Epithelial cell of prostate (primary cell): ENCODE measurements around the gene LMO3.
A peak's percentile ranks its signal among the peaks of the same experiment; 100 is the strongest.

ENCODE experiments used
- DNase-seq: peaks from one replicate; pipeline ENCODE4 v3.0.0-alpha.2; 2011; ENCODE audit warnings: low read depth, low spot score
- H3K27ac ChIP-seq: fragments of 450-650 bp; 2 replicates; pipeline ENCODE4 v1.5.1; 2017; ENCODE audit warnings: mild to moderate bottlenecking

The LMO3 gene

DNA sequence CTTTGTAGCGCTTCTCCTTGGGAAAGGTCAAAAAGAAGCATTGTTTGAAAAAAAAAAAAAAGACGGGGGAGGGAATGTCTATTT lies at the start of gene LMO3:
TSS of gene LMO3 (minus strand) at position 46 of the 84 bp plus-strand sequence. CDS start 5,302 bp downstream, outside the sequence.
- no peak for DNase-seq
- no peak within 1 kb of the TSS for H3K27ac ChIP-seq

DNA sequence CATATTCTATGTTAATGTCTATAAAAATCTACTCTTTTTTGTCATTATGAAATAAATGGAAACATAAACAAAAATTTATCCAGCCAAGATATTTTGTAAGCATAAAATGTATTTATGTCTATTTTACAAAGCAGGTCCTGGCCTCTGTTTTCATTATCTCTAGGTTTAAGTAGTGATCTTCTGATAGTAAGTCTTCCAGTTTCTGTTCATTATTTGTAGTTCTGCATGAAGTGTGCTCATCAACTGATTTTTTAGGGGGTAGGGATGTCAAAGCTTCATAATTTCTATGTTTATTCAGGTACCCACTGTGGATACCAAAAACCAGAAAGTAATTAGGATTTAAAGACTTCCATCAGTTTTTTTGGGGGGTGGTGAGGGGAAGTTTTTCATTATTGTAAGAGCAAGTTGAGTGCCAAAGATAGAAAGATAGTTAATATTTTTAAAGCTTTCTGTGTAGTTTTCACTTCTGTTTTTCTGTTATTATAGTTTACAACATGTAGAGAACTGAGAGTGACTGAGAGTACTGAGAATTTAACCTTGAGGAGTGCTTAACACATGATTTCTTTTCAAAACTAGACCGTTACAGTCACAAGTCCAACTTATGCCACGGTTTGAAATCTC lies 30.6 kb upstream of the LMO3 start:
- no peak for DNase-seq
- H3K27ac ChIP-seq, result no peak overlapping the region

GRCh38 chr12:16634786-16635185 lies 28.8 kb upstream of the LMO3 start:
- no peak for DNase-seq
- no peak overlapping the region for H3K27ac ChIP-seq

- no peak for DNase-seq
- no peak overlapping the region for H3K27ac ChIP-seq
Measured at GRCh38 chr12:16626991-16627390, 21.0 kb upstream of the LMO3 start.

GRCh38 chr12:16622338-16622737 lies 16.4 kb upstream of the LMO3 start:
- no peak overlapping the region for H3K27ac ChIP-seq

GRCh38 chr12:16619537-16619936 lies 13.6 kb upstream of the LMO3 start:
- H3K27ac ChIP-seq, result no peak overlapping the region
- no peak for DNase-seq

More at GRCh38 chr12:16622338-16622737, 16.4 kb upstream of the LMO3 start:
- no peak for DNase-seq

GRCh38 chr12:16618256-16618655 lies 12.3 kb upstream of the LMO3 start:
- H3K27ac ChIP-seq, result no peak overlapping the region
- no peak for DNase-seq

DNA sequence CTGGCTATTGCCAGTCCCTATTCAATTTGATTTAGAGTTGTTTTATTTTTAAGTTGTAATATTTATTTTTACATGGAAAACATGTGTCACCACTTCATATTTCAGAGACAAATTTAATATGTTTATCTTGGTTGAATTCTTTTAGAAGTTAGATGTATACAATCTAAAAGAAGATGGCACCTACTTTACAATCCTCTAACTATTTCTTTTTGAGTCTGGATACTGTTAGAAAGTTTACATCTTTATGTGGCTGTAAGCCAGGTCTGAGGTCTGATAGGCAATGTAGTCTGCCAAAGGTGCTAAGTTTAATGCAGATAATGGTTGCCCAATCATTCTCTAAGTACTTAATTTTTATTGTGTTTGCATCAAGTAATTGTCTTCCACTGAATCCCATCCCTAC lies 7.2 kb upstream of the LMO3 start:
- DNase-seq, result no peak
- no peak overlapping the region for H3K27ac ChIP-seq

DNA sequence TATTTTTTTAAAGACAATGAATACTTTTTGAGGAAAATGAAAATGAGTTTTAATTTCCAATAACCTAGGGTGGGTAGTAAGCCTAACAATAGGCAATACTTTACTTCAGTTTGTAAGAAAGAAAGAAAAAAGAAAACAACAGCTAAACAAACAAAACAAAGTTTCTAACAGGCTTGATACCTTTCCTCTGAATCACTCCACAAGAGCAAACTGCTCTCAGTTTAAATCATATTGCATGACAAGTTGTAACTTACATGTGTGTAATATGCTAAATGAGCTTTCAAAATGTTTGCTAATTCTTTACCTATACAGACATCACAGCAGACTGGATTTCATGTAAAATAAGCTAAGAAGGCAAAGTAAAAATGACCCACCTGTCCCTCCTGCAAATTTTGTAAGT lies 6.7 kb upstream of the LMO3 start:
- H3K27ac ChIP-seq, result peak overlapping the region; percentile 19
- peak; percentile 8 for DNase-seq

- DNase-seq, result no peak
- no peak overlapping the region for H3K27ac ChIP-seq
Measured at GRCh38 chr12:16611146-16611545, 5.2 kb upstream of the LMO3 start.

- H3K27ac ChIP-seq, result no peak overlapping the region
Measured at GRCh38 chr12:16610743-16611142, 4.8 kb upstream of the LMO3 start.

GRCh38 chr12:16610001-16610585 lies 4.1 kb upstream of the LMO3 start:
- no peak for DNase-seq
- no peak overlapping the region for H3K27ac ChIP-seq

More at GRCh38 chr12:16610743-16611142, 4.8 kb upstream of the LMO3 start:
- no peak for DNase-seq

- no peak for DNase-seq
- H3K27ac ChIP-seq, result no peak overlapping the region
Measured at GRCh38 chr12:16608946-16609539, 3.1 kb upstream of the LMO3 start.

DNA sequence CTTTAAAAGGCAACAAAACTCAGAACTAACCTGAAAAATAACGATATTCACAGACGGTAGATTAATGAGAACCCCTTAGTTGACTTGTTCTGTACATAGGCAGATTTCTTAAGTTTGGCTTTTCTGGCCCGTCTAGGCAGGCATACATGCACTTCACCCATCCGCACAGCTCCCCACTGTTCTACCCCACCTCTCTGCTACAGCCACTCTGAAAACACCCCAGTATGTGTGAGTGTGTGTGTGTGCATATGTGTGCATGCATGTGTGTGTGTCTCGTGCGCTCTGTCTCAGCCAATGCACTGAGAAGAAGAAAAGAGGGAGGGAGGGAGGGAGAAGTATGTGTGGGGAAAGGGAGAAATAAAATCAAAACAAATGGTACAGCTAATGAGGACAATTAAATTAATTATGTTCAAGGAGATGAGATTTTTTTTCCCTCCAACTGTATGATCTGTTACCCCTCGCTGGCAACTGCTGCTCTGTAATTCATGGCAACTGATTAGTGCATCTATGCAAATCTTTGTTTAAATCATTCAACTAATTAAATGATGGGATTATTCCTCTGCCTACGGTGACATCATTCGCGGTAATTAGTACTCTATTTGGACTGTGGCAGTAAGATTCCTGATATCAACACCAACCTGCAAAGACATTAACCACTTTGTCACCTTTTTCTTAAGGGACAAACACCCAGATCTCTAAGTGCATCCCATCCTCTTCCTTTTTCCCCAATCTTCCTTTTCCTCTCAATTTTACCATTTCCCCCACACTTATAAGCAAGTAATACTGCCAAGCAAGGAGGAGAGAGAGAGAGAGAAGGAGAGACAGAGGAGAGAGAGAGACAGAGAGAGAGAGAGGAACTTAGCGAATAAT lies 2.2 kb upstream of the LMO3 start:
- no peak overlapping the region for H3K27ac ChIP-seq
- no peak for DNase-seq

DNA sequence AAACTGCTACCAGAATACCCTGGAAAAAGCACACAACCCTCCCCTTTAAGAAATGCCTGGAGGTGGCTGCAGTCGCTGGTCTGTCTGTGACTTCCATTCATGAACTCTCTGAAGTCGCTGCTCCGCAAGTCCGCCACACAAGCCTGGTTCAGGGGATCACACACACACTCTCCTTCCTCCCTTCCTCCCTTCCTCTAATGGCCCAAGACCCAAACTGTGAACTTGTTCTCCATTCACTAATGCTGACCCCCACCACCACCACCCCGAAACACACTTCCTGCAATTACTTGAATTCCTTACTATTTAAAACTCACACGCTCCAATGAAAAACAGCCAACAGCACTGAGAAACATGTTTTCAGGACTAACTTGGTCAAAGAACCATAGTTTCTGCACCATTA lies 1.0 kb upstream of the LMO3 start:
- H3K27ac ChIP-seq, result no peak overlapping the region
- no peak for DNase-seq

DNA sequence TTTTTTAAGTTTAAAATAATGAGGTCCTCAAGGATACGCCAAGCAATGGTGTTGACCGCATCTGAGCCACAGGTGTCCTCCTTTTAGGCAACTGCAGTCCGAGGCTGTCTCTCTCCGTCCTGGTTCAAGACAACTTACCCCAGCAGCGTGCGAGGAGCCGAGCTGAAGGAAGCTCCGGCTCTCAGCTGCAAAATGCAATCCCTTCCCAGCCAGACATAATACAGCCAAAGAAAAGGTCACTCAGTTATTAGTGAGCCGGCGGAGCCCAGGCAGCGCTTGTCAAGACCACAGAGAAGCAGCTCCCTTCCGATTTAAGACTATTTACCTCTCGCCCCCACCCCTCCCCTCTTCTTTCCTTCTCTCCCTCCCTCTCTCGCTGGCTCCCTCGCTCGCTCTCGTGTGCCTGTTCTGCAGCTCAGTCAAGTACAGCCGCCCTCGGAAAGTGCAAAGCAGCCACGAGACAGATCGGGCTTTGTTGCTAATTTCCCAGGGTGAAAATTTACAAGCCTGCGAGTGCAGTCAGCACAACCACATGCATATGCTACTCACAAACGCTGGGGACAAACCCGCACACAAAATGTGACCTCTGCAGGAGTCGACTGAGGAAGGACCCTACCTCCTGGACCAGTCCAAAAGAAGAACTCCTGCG lies 363 bp upstream of the LMO3 start:
- DNase-seq, result no peak
- H3K27ac ChIP-seq, result no peak overlapping the region

DNA sequence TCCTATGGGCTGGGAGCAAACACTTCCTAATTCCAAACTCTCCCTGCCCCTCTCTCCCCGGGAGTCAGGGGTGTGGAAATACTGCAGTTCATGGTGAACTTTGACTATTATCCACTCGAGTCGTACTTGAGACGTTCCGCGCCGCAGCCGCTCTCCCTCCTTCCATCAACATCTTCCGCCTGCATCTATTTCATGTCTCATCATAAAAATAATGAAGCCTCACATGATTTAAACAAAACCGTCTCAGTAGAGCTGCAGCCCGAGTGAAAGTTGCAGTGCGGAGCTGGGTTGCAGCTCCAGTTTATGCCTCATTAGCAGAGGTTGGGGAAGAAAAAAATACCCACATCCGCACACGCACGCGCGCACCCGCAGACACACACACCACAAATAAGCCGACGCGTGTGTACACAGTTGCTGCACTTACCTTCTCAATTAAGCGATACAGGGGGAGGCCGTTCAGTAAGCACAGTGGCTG lies 283 bp downstream of the LMO3 start:
- DNase-seq, result no peak
- no peak overlapping the region for H3K27ac ChIP-seq

- H3K27ac ChIP-seq, result no peak overlapping the region
- no peak for DNase-seq
Measured at GRCh38 chr12:16604596-16605252, 1.2 kb downstream of the LMO3 start.

GRCh38 chr12:16603916-16604575 lies 1.9 kb downstream of the LMO3 start:
- no peak overlapping the region for H3K27ac ChIP-seq
- DNase-seq, result no peak
